ENCODE measurements around the gene RDH16.

DNA sequence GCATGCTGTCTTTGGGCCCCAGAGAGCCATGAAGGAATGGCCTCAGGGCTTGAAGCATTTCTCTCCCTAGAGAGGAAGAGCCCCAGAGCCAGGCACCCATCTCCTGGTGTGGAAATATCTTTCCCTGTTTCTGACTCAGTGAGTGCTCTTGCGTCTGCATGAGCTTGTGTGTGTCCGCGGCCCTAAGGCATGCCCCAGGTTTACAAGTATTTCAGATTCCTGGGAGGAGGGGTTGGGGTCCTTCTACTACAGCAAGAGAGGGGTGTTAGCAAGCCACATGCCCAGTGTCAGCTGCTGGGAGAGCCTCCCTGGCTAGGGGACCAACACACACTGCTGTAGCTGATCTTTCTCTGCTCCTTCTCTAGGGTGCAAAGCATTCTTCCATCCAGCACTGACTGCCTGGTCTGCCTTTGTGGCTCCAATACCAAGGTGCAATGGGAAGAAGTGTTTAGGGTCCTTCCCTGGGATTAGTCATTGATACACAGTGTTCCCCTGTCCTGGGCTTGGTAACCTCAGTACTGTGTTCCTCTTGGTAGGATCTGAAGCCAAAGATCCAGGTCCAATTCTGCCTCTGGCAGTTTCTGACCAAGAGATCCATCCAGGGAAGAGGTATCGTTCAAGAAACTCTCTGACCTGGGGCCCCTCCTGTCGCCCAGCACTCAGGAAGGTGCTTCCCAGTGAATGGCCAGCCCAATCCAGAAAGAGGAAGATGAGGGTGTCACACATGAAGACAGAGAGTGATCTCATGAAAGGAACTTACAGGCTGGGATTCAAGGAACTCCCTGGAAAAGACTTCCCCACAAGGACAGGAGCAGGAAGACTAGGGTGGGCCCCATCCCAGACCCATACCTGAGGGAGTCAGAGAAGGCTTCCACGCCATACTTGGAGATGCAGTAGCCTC lies 3.1 kb downstream of the RDH16 start:
- TF ChIP-seq, protein P1, sequence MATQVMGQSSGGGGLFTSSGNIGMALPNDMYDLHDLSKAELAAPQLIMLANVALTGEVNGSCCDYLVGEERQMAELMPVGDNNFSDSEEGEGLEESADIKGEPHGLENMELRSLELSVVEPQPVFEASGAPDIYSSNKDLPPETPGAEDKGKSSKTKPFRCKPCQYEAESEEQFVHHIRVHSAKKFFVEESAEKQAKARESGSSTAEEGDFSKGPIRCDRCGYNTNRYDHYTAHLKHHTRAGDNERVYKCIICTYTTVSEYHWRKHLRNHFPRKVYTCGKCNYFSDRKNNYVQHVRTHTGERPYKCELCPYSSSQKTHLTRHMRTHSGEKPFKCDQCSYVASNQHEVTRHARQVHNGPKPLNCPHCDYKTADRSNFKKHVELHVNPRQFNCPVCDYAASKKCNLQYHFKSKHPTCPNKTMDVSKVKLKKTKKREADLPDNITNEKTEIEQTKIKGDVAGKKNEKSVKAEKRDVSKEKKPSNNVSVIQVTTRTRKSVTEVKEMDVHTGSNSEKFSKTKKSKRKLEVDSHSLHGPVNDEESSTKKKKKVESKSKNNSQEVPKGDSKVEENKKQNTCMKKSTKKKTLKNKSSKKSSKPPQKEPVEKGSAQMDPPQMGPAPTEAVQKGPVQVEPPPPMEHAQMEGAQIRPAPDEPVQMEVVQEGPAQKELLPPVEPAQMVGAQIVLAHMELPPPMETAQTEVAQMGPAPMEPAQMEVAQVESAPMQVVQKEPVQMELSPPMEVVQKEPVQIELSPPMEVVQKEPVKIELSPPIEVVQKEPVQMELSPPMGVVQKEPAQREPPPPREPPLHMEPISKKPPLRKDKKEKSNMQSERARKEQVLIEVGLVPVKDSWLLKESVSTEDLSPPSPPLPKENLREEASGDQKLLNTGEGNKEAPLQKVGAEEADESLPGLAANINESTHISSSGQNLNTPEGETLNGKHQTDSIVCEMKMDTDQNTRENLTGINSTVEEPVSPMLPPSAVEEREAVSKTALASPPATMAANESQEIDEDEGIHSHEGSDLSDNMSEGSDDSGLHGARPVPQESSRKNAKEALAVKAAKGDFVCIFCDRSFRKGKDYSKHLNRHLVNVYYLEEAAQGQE (IDR thresholded peaks at IDR 0.05; ENCODE audit: low read depth): no peak
- TF ChIP-seq, protein P2, sequence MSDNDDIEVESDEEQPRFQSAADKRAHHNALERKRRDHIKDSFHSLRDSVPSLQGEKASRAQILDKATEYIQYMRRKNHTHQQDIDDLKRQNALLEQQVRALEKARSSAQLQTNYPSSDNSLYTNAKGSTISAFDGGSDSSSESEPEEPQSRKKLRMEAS (IDR thresholded peaks at IDR 0.05): no peak
- TF ChIP-seq RAD21 (IDR thresholded peaks at IDR 0.05; ENCODE audit: low read depth) (no peak), NFIC (IDR thresholded peaks at IDR 0.05) (no peak), USF1 (IDR thresholded peaks at IDR 0.05) (no peak), TAF1 (IDR thresholded peaks at IDR 0.05; ENCODE audit: low read depth) (no peak), YY1 (IDR thresholded peaks at IDR 0.05; ENCODE audit: low read depth) (no peak), EP300 (IDR thresholded peaks at IDR 0.05; ENCODE audit: borderline replicate concordance) (no peak)
